GM18858 (cell line): ENCODE data around the gene PAH.
"Not testable (repeated sequence)": the region's sequence is repeated elsewhere in the genome, so short reads cannot be mapped to it uniquely, and the experiment has no call there.

Experiments used
- ATAC-seq: cut with Tn5 transposase; IDR thresholded peaks from one replicate; pipeline ENCODE4 v1.9.1; 2021; ENCODE audit not compliant: unreplicated experiment

PAH gene

DNA sequence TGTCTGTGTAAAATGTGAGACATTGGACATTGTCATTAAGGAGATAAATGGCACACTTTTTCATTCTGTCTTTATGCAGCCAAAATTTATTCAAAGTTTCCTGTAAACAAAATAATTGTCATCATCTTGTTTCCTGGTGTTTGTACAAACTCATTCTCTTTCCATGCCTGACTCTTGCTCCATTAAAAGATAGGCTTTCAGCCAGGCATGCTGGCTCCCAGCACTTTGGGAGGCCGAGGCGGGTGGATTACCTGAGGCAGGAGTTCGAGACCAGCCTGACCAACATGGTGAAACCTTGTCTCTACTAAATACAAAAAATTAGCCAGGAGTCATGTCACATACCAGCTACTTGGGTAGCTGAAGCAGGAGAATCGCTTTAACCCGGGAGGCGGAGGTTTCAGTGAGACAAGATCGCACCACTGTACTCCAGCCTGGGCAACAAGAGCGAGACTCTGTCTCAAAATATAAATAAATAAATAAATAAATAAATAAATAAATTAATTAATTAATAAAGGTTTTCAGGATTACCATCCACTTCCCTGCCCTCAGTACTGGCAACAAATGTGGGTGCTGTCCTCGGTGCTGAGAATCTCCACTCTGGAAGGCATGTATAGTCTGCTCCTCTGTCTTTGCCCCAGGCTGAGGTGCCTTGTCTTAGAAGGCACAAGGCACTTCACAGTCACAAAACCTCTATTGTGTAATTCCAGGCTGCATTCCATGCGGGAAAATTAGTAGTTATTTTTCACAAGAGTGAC, 83.2 kb downstream of the PAH start:
- no peak for ATAC-seq

DNA sequence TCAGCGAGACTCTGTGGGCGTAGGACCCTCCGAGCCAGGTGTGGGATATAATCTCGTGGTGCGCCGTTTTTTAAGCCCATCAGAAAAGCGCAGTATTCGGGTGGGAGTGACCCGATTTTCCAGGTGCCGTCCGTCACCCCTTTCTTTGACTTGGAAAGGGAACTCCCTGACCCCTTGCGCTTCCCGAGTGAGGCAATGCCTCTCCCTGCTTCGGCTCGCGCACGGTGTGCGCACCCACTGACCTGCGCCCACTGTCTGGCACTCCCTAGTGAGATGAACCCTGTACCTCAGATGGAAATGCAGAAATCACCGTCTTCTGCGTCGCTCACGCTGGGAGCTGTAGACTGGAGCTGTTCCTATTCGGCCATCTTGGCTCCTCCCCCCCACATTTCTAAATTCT, 84.2 kb downstream of the PAH start:
- ATAC-seq: not testable (repeated sequence)

DNA sequence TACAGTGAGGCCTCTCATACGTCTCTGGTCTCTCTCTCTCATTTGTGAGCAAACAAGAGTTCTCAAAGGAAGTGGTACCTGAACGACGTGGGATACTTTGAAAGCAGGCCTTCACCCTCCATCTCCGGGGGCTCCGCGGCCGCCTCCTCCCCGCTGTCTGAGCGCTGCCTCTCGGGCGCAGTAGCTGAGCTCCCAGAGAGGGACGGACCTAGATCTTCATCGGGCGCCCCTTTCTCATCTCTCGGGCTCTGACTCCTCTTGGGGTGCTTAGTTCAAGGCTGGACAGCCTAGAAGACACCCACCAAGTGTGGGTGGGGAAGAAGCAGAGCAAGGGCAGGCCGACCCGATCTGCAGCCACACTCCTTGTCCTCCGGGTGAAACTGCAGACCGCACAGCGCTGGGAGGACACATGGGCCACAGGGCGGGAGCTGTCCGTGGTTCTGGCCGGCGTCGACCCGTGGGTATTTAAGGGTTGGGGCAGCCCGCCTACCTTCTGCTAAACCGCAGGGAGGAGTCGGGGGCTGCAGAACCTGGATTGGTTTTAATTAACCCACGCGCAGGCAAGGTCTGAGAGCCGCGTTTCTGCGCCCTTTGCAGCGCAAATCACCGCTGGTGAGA, 92.7 kb downstream of the PAH start:
- no peak for ATAC-seq

DNA sequence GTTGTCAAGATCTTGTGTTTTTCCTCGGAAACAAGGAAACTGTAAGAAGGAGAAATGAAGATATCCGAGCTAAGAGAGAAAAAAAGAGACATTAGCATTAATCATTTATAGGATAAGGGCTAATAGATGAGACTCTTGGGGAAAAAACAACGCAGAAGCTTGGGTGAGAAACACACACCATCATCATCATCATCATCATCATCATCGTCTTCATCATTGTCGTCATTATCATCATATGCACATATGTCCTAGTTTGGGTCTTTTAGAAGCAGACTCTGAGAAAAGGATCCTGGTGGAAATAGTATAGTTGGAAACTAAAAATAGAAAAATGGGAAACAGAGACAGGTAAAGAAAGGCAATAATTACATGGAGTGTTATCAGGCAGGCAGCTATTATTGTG, 95.9 kb downstream of the PAH start:
- no peak for ATAC-seq

DNA sequence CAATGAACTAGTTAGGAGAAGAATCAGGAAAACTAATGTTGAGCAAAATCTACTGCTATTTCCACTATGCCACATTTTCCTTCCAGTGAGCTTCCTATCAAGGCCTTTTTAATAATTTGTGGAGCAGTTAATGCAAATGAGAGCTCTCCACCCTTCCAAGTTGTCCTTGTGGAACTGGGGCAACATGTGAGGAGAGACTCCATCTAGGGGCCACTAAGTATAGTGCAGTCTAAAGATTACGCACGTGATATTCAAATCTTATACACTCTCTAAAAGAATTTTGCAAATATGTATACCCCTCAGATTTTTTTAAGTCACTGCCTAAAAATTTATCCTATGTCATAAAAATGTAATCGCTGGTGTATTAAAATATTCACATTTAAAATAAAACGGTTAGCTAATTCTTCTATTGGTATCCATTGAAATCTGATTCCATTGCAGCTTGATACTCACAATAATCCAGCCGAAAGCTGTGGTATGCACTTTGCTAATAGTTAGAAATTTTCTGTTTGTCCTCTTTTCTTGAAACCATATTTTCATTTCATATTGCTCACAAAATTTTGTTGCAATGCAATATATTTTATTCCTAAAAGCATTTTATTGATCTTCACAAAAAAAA, 100.1 kb downstream of the PAH start:
- peak; percentile 46 for ATAC-seq

DNA sequence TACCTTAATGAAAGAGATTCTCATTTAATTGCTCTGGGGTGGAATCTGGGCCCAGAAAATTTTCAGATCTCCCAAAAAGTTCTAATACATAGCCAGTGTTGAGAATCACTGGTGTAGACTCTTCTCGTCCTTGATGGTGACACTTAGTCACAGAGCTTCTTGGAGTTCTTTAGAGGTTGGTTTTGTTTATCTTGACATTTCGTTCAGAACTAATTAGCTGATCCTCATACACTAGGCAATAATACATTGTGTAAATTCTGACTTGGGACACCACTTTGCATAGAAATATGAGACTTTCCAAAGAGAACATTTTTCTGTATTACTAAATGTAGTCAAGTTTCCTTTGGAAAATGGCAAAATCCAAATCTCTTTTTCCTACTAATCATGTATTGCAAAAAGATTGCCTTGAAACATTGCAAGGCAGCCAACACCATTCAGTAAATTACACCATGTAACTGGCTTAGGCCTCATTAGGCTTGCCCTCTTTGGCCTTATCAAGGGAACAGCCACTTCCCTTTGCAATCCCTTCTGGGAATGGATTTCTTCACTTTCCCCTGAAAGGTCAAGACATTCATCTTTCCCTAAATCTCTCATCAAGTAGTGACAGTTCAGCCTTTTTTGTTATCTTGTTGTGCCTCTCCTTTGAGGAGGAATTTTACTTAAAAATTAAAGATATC, 102.2 kb downstream of the PAH start:
- no peak for ATAC-seq

DNA sequence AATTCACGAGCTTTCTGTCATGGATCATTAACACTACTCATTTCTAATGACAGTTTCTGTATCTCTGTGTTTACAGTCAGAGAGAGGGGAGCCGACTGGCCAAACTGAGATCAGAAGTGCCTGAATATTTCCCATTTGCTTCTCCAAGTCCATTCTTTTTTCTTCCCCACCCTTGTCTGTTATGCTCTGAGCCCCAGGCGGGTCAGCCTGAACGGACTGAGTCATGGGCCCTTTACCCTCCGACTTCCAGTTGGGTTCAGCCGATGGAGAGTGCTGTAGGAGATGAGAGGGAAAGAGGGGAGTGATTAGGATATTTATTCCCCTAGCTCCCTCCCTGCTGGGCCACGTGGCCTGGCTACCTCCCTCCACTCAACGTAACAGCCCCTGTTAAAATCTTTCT, 104.7 kb downstream of the PAH start:
- no peak for ATAC-seq

DNA sequence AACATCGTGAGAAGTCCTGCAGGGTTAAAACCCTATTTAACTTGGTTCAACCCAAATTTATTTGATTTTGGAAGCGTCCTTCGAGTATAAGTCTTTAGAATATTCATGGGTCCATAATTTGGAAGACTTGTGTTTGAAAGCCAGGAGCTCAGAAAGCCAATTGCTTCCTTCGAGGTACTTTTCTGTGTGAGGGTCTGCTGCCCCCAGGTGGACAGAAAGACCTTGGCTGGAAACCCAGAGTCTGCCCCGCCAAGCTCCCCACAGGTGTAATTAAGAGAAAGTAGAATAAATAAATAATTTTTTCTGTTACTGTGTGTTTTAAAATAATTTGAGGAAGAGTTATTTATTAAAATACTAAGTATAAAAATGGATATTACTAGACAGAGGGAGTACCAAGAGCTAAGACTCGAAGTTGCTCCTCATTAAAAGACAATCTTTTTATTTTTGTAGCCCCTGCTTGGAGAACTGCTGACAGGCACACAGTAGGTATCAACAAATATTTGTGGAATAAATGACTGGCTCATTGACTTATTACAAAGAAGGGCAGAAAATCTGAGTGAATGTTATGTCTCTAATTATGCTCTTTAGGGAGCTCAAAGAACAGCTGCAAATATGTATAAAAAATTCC, 105.8 kb downstream of the PAH start:
- no peak for ATAC-seq

DNA sequence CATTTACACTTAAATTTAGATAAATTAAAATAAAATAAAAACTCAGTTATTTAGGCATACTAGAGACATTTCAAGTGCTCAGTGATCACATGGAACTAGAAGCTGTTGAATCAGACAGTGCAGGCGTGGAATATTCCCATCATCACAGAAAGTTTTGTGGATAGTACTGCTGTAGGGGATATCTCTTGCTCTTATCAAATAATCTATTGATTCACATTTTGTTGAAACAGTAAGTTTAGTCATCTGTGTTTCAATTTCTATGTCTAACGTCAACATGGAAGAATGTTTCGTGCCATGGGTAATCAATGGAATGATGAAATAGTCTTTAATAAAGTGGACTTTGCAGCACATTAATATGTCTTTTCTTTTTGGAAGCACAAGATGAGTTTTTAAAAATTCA, 108.6 kb downstream of the PAH start:
- ATAC-seq: no peak

DNA sequence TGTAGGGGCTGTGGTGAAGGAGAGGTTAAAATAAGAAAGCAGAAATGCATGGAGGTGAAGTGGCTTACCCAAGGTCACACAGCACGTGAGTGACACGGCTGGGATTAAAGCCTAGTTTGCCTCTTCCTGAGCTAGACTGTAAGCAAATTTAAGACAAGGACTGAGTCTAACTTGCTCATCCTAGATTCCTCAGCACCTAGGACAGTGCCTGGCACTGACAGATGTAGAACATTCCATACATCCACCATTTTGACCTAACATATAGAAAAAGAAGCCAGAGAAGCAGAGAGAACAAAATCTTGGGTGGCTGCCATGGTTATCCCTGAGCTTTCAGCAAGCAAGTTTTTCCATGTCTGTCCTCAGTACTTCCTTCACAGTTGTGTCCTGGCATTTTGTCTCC, 110.5 kb downstream of the PAH start:
- ATAC-seq: no peak

DNA sequence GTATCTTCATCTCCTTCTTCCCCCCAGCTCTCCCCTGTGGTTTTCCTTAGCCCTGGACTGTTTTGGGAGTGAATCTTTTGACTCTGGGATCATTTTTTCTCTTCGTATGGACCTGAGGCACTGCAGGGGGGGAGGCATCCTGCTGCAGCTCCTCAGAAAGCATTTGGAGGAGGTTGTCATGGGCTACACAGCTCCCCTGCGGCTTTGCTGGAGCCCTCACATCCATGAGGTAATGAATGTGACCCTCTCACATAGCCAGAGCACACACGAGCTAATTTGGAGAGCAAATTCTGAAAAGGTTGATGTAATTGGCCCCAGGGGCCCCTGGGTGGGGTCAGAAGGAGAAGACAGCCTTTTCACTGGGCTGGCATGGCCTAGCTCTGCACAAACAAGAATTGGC, 110.9 kb downstream of the PAH start:
- no peak for ATAC-seq

DNA sequence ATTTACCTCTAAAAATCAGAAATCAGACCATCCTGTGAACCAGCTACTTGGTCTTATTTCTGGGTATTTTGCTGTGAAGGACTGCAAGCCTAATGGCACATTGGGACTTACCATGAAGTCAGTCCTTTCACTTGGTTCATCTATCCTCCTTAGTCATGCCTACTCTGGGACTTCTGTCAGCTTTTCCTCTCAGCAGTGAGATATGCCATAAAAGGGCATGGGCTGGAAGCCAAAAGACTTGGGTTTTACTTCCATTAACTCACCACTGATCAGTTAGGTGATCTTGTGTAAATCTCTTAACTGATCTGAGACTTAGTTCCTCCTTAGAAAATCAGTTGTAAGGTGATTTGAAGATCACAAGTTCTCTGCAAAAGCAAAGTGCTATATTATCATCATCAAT, 116.5 kb downstream of the PAH start:
- no peak for ATAC-seq

DNA sequence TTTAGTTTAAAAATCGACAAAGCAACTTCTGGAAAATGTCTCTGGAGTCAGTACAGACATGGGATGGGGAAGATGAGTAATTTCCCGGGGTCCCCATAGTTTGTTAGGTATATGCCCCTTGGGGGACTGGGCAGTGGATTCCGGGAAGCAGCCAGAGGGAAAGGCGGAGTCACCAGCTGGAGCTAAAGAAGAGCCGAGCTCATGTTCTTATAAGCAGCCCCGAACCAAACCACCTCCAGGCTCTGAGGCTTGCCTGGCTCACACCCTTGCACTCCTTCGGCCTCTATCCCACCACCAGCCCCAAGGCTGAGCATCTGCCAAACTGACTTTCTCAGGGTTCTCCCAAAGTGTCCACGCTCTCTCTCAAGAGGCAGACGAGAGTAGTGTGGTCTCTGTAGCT, 117.8 kb downstream of the PAH start:
- ATAC-seq: no peak

DNA sequence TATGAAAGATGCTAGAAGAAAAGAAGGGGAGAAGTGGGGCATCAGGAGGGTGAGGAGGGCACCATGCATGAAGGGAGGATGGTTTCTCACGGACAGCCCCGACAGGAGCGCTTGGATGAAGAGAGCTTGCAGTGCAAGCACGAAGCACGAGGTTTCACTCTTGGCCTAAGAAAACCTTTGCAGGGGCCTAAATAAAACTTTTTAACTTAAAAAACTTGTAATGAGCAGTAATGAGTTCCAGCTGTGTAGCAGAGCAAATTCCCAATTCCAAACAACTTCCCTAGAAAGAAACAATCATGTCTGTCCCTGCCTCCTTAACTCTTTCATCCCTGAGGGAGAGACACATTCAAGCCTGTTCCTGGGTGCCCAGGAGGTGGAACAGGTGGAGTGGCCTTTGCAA, 119.5 kb downstream of the PAH start:
- no peak for ATAC-seq

DNA sequence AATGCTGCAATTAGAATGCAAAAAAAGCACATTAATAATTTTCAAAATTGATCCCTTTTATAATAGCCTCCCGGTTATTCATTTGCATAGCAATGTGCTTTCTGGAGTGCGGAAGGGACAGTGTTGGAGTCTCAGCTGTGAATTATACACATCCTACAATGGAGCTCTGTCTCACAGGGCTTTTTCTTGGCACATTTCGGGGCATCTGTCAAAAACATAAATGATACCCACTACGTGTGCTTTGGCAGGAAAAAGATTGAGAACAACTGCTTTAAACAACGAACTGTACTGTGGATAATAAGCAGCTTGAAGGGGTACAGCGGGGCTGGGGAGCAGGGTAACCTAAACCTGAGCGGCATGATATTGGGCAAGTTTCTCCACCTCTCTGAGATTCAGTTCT, 123.1 kb downstream of the PAH start:
- no peak for ATAC-seq
